ENCODE measurements around the gene MACF1.

MACF1 gene

DNA sequence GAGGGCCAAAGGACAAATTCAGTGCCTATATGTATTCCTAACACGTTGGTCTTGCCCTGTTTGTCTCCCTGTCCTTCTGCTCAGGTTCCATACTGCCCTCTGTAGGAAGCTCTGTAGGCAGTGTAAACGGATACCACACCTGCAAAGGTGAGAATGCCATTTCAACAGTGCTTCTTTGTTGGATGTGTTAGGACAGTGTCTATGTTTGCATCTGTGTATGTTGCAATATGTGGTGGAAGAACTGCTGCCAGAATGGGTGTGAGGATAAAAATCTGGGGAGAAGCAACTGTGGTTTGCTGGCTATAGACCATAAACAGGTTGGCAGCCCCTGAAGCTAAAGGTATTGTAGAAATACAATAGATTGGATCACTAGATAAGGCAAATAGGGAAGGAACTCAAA lies 173.9 kb downstream of the MACF1 start:
- Histone ChIP-seq H3K36me3 (ENCODE audit: insufficient read depth) (no peaks in the 10 kb centered on the region), H2AFZ (ENCODE audit: low read depth) (no peak overlapping the region), H4K20me1 (ENCODE audit: insufficient read depth) (no peaks in the 10 kb centered on the region), H3K4me1 (ENCODE audit: low read depth, poor library complexity, severe bottlenecking) (no peaks in the 10 kb centered on the region), H3K79me2 (ENCODE audit: insufficient read depth, low read depth) (no peaks in the 10 kb centered on the region), H3K4me2 (no peak overlapping the region), H3K27ac (no peak overlapping the region), H3K9ac (no peak overlapping the region), H3K4me3 (IDR thresholded peaks at IDR 0.05; ENCODE audit: insufficient read depth, low read depth, low read length) (no peak overlapping the region), H3K27me3 (ENCODE audit: insufficient read depth, low read depth) (no peaks in the 10 kb centered on the region)
- peak; percentile 61 for TF ChIP-seq CTCF (conservative IDR thresholded peaks at IDR 0.05; ENCODE audit: low read depth, low read length)

- no peaks in the 10 kb centered on the region for H3K36me3 ChIP-seq (ENCODE audit: insufficient read depth)
- no peak for TF ChIP-seq CTCF (conservative IDR thresholded peaks at IDR 0.05; ENCODE audit: low read depth, low read length)
Measured at GRCh38 chr1:39379187-39379586, 174.7 kb downstream of the MACF1 start.

GRCh38 chr1:39380036-39380435 lies 175.5 kb downstream of the MACF1 start:
- Histone ChIP-seq H4K20me1 (ENCODE audit: insufficient read depth) (no peaks in the 10 kb centered on the region), H3K36me3 (ENCODE audit: insufficient read depth) (no peaks in the 10 kb centered on the region; the same call in 1 of the 2 replicates)
- TF ChIP-seq CTCF (conservative IDR thresholded peaks at IDR 0.05; ENCODE audit: low read depth, low read length) = no peak

More at GRCh38 chr1:39379187-39379586, 174.7 kb downstream of the MACF1 start:
- no peak overlapping the region for H3K4me3 ChIP-seq (IDR thresholded peaks at IDR 0.05; ENCODE audit: insufficient read depth, low read depth, low read length)
- H3K27ac ChIP-seq = no peak overlapping the region
- no peaks in the 10 kb centered on the region for H3K4me1 ChIP-seq (ENCODE audit: low read depth, poor library complexity, severe bottlenecking)
- H3K79me2 ChIP-seq (ENCODE audit: insufficient read depth, low read depth) = no peaks in the 10 kb centered on the region
- no peak overlapping the region for H3K9ac ChIP-seq
- H4K20me1 ChIP-seq (ENCODE audit: insufficient read depth) = no peaks in the 10 kb centered on the region
- no peak overlapping the region for H2AFZ ChIP-seq (ENCODE audit: low read depth)
- no peak overlapping the region for H3K4me2 ChIP-seq
- no peaks in the 10 kb centered on the region for H3K27me3 ChIP-seq (ENCODE audit: insufficient read depth, low read depth)

DNA sequence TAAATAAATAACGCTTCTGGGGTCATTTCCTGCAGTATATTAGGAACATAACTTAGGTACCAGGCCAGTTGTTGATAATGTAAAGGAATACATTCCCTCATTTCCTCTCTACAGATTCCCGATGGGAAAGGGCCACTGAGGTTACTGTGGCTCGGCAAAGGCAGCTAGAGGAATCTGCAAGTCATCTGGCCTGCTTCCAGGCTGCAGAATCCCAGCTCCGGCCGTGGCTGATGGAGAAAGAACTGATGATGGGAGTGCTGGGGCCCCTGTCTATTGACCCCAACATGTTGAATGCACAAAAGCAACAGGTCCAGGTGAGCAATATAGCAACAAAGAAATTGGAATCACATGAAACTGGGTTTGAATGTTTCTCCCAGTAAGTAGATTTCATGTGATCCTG lies 177.3 kb downstream of the MACF1 start:
- Histone ChIP-seq H3K27ac (no peak overlapping the region), H3K4me3 (IDR thresholded peaks at IDR 0.05; ENCODE audit: insufficient read depth, low read depth, low read length) (no peak overlapping the region), H3K27me3 (ENCODE audit: insufficient read depth, low read depth) (no peaks in the 10 kb centered on the region), H3K4me2 (no peak overlapping the region), H4K20me1 (ENCODE audit: insufficient read depth) (no peaks in the 10 kb centered on the region), H3K4me1 (ENCODE audit: low read depth, poor library complexity, severe bottlenecking) (no peaks in the 10 kb centered on the region), H3K79me2 (ENCODE audit: insufficient read depth, low read depth) (no peaks in the 10 kb centered on the region), H3K36me3 (ENCODE audit: insufficient read depth) (no peaks in the 10 kb centered on the region; the same call in 1 of the 2 replicates), H2AFZ (ENCODE audit: low read depth) (no peak overlapping the region), H3K9ac (no peak overlapping the region)
- no peak for TF ChIP-seq CTCF (conservative IDR thresholded peaks at IDR 0.05; ENCODE audit: low read depth, low read length)

More at GRCh38 chr1:39380036-39380435, 175.5 kb downstream of the MACF1 start:
- no peak overlapping the region for H3K9ac ChIP-seq
- H3K4me1 ChIP-seq (ENCODE audit: low read depth, poor library complexity, severe bottlenecking) = no peaks in the 10 kb centered on the region
- no peaks in the 10 kb centered on the region for H3K79me2 ChIP-seq (ENCODE audit: insufficient read depth, low read depth)
- no peak overlapping the region for H3K4me2 ChIP-seq
- no peaks in the 10 kb centered on the region for H3K27me3 ChIP-seq (ENCODE audit: insufficient read depth, low read depth)
- H3K4me3 ChIP-seq (IDR thresholded peaks at IDR 0.05; ENCODE audit: insufficient read depth, low read depth, low read length) = no peak overlapping the region
- no peak overlapping the region for H2AFZ ChIP-seq (ENCODE audit: low read depth)
- H3K27ac ChIP-seq = no peak overlapping the region

All from KMS-11 (cell line).